SK-N-DZ (cell line): ENCODE measurements around the gene NDUFS2.

ENCODE experiments used
- DNase-seq: peaks from one replicate; pipeline ENCODE4 v3.0.0-alpha.2; 2015; ENCODE audit warnings: low spot score

NDUFS2 gene

DNA sequence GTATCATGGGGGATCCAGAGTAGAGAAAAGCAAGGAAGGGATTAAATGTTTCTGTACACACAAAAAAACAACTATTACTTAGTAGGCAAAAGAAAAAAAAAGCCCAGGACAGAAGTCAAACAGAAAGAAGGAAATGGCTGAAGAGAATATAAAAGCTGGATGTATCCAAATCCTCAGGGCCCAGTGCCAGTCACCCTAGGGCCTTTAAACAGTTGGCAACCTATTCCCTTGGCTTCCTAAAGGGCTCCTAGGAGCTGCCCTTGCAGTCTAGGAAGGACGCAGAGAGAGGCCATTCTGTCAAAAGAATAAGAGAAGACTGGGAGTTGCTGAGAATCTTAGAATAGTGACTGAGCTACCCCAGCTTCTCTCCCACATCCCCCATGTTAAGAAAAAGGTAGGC is 29.8 kb upstream of the NDUFS2 start:
- no peak for DNase-seq

DNA sequence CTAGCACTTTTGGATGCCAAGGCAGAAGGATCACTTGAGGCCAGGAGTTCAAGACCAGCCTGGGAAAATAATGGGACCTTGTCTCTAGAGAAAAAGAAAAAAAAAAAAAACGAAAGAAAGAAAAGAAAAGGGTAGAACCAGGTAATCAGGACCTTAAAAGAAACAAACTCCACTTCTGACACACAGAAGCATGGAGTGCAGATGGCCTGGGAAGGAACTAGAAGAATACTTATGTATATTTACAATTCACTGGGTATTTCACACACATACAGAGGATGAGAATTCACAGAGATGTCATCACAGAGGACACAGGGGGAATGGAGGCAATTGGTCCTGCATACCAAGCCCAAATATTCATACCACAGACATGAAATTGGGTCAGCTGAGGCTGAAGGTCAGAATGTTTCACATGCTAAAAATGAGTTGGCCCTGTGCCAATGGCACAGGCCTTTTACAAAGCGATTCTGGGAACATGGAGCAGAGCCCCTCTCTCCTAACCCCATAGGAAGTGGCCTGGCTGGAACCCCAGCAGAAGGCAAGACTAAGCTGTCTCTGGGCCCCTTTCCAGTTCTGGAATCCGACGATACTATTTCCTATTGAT is 29.3 kb upstream of the NDUFS2 start:
- DNase-seq: no peak

DNA sequence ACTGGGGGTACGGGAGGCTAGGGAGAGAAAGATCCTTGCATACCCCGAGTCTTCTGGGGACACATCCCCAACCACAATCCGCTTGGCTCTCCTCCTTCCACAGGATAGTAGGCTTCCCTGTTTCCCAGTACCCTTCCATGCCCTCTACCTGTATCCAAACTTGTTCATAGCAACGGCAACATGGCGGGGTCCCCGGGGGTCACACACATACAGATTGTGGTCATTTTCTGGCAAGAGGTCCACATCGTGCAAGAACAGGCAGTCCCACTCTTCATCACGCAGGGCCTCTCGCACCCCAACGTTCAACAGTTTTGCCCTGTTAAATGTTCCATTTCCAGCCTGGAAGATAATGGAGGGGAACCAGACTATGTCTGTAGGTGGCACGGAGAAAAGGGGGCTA is 28.5 kb upstream of the NDUFS2 start:
- no peak for DNase-seq

DNA sequence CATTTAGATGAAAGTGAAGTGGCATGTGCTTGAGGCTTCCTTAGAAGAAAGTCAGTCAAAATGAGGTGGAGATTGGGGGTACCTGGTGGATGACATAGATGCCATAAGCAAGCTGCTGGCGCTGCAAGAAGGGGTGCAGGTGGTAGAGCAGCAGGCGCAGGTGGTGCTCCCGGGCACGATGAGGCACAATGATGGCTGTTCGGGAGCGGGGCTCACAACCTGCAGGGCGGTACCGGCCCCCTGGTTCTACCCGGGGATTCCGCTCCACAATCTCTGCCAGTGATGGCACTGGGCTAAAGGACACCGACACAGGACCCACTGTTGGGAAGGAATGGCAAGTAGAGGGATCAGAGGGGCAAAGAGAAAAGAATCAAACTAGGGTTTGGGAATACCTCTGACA is 27.3 kb upstream of the NDUFS2 start:
- no peak for DNase-seq

DNA sequence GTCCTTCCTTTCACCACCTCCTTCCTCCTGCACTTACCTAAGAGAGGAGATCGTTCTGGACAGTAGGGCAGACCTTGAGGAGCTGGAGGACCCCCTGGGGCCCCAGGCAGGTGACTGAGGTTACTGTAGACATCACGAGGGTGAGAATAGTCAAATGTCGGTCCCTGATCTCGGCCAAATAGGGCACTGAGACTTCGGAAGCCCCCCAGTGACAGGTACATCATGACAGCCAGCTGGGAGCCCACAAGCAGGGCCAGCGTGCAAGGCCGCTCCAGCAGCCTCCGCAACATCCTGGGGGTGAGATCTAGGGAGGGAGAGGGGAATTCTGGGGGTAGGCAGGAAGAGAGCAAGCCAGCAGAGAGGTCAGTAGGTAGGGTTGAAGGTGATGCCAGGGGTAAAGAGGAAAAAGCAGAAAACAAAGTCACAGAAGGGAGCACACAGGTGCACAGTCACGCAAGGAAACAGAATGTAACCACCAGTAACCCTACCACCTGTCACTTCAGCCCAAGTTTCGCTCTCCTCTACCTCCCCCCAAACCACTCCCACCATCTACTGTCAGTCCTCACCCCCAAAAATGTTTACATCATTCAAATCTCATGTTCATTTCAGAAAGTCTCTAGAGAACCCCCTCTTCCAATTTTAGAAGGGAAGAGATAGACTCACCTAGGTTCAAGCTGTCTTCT is 26.3 kb upstream of the NDUFS2 start:
- no peak for DNase-seq

DNA sequence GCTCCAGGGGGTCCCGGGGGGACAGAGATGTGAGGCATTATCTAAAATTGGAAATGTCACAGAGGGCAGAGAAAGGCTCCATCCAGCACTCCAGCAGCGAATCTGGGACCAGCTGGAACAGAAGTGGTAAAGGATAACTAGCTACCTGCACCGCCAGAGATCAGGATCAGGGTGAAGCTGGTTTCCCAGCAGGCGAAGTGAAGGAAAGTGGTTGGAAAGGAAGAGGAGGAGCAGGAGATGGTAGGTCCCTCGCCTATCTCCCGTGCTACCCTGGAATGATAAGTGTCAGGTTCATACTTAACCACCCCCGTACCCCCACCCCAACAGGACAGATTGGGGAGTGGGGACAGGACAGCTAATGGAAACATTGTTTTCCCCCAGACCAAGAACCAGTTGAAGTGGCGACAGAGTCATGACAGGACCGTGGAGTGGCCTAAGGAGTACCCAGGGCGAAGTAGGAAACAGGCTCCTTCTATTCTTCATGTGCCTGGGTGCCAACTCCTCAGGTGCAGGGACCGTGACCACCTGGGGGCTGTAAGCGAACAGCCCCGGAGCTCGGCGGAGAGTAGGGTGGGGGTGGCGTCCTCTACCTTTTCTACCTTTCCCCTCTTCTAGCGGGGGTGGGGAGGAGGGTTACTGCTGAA is 25.6 kb upstream of the NDUFS2 start:
- DNase-seq: no peak

DNA sequence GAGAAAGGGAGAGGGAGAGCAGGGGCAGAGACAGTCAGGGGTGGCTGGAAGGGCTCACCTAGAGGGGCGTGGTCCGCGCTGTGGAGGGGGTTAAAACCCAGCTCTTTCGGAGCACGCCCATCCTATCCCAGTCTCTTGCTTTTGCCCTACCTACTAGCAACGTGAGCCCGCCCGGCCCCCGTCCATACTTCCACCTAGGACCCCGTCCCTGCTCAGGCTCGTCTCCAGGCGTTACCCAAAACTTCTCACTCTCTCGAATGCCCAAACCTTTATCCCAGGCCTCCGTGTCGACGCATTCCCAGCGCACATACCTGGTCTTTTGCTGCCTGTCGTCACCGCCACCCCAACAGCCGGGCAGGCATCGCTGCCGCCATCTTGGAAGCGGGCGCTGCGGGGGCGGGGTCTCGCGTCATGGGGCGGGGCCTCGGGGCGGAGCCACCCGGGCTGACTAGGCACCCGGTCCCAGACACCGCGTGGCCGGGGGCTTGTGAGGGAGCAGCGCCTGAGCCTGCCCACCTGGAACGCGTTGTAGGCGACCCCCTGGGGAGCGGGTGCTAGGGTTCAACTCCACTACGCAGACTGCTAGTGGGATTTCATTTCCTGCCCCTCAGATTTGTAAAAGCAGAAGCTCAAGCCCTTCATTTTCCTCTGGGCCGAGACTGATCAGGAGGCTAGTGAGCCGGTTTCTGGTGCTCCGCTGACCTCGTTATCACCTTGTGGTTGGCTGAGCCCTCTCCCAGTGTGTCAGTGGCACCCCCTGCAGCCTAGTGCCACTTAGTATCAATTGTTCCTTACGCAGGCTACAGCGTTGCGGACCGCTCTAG is 24.8 kb upstream of the NDUFS2 start, which contains the start of gene B4GALT3:
TSS of gene B4GALT3 (minus strand) at position 396 of the 824 bp plus-strand sequence. CDS start 1,447 bp downstream, outside the sequence.
- DNase-seq: peak; percentile 91

DNA sequence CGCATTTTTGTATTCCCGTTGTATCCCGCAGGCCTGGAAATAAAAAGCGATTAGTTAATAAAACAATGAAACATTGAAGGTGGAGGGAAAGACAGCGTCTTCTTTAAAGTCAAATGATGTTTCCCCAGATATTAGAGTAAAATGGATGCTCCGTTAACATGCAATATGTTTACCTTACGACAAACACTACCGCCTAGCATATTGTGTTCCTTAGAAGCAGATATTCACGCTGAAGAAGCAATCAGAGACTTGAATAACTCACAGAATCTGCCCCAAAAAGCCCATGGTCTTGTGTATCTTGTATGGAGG is 24.3 kb upstream of the NDUFS2 start:
- DNase-seq: no peak

DNA sequence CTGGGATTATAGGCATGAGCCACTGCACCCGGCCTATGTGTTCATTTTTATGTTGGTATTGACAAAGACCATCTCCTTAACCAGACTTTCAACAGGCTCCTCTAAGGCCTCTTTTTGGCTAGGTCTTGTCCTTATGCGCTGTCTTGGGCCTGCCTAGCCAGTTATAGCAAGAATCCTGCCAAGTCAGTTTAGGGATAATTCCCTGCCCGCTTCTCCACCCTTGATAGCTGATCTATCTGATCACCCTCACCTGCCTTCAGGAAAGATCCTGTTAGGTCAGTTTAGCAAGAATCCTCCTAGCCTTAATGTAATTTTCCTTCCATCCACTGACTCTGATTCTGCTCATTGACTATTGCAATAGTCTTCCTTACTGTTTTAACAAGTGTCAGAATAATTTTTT is 22.5 kb upstream of the NDUFS2 start:
- no peak for DNase-seq

DNA sequence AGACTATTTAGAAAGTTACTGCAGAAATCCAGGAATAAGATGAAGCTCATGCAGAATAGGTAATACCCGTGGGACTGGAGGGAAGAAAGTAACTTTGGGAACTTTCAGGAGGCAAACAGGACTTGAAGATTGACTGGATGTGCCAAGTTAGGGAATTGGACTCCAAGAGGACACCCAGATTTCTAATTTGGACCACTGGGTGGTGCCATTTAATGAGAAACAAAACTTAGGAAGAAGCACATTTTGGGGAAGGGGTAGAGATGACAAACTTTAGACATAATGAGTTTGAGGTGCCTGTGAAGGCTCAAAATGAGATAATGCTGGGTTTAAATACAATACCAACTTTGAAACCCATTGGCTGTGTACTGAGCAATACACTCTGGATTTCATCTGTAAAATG is 21.5 kb upstream of the NDUFS2 start:
- DNase-seq: no peak

DNA sequence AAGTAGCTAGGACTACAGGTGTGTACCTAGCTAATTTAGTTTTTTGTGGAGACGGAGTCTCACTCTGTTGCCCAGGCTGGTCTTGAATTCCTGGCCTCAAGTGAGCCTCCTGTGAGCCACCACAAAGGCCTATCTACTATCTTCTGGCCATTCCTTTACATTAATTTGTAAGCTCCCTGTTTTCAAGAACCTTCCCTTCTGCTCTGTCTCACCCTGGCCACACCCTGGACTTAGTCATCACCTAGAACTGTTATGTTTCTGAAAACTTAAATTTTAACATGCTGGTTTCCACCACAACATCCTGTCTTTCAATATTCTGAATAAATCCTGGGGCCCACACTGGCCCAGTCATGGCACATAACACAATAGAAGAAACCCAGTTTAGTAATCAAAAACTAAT is 20.0 kb upstream of the NDUFS2 start:
- DNase-seq: no peak

DNA sequence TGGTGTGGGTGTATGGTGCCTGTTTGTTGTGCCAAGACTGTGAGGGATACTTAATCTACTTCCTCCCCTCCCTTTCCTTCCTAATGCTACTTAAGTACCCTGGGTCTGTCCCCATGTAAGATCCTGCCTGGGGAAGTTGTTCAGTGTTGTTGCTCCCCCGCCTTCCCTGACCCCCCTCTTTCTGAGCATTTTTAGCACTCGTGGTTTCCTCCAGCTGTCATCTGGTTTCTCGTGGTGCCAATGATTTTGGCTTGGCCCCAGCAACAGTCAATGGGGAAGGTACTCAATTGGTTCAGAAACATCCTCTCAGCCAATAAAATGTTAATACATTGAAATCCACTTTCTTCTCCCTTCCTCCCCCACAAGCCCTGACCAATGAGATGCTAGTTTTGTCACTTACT is 16.9 kb upstream of the NDUFS2 start:
- DNase-seq: no peak

DNA sequence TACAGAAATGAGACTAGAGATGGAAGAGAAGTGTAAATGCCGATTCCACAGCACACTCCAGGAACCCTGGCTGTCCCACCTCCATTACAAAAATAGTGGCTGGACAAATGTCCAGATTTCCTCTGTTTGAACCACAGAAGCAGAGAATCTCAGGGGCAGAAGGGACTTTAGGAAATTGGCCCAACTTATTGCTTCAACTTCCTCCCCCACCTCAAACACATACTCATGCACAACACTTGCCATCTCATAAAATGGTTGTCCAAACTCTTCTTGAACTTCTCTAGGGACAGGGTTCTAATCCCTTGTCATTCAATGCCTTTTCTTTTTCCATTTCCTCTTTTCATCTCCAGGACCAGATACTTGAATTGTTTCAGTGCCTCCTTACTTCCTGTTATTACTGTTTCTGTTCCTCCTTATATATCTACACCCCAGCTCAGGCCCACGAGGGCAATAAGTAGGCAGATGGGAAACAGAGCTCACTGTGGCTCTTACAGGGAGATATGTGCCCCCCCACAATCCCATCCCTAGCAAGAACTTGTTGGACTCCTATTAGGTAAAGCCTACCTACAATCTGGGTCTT is 16.3 kb upstream of the NDUFS2 start:
- no peak for DNase-seq

DNA sequence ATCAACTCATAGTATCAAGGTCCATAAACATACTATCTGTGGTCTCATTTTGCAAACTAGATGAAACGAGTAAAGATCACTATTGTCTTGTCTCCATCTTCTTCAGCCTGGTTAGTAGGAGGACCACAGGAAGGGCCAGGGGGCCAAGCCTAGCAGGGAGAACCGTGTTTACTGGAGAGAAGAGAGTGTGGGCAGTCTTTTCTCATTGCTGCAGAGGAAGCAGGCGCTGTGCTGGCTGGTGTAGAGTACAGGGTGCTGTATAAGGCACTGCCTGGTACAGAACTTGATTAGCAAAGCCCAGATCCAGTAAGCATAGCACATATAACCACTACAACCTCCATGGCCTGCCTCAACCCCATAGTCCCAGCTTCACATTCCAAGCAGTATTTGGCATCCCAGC is 14.9 kb upstream of the NDUFS2 start:
- DNase-seq: no peak

DNA sequence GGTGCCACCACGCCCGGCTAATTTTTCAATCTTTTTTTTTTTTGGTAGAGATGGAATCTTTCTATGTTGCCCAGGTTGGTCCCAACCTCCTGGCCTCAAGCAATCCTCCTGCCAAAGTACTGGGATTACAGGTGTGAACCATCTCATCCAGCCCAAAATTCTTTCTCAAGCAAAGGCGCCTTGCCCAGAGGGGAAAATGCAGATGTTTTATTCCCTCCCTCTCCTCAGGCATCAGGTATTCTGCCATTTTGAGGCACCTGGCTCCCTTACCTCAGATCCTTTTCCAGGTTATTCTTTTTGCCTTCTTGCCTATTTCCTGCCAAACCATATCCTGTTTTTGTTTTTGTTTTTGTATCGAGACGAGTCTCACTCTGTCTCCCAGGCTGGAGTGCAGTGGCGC is 13.8 kb upstream of the NDUFS2 start:
- no peak for DNase-seq

DNA sequence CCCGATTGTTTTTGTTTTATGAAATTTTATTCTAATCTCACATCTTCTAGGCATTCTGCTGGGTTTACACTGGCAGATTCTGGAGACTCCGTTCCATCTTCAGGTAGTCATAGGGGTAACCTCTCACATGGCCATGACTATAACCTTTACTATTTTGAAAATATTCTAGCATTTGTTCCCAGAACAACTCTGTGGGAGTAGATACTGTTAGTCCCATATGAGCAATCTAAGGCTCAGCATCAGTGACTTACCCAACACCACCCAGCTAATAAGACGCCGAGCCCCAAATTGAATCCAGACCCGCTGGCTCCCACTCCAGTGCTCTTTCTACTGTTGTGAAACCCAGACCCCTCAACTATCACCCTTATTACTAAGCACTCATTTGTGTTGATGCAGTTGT is 13.1 kb upstream of the NDUFS2 start:
- no peak for DNase-seq

DNA sequence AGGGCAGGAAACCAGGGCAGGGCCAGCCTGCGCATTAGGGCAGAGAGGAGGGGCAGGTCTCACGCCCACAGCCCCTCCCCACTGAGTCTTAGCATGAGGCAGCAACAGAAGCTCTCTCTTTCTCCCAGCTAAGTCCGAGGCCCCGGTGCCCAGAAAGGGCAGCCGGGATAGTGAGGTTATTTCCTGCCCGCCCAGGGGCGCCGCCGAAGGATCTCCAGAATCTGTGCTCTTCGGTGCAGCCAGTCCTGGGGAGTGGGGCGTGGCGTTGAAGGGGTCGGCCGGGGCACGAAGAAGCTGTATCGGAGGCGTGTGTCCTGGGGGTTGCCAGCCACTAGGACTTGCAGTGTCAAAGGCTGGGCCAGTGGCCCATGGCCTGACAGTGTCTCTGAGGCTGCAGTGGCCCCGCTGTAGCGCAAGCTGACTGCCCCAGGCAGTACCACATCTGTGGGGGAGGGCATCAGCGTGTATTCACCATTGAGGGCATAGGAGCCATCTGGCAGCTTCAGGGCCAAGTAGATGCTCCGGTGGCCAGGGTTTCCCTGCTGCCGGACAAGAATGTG is 11.1 kb upstream of the NDUFS2 start:
- no peak for DNase-seq

DNA sequence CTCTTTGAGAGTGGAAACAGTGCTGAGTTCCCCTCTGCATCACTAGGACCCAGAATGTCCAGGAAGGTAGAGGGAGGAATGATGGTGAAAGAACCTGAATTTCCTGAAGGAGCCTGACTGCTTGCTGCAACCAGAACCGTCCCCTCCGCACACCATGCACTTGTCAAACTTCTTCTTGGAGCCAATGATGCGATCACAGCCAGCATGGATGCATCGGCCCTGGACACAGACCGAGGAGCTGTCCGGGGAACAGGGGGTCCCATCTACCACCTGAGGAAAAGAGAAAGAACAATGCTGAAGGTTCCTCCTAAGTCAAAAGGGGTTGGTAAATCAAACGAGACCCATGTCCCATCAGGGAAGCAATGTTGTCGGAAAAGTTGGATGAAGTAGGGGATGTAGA is 10.2 kb upstream of the NDUFS2 start:
- DNase-seq: no peak

DNA sequence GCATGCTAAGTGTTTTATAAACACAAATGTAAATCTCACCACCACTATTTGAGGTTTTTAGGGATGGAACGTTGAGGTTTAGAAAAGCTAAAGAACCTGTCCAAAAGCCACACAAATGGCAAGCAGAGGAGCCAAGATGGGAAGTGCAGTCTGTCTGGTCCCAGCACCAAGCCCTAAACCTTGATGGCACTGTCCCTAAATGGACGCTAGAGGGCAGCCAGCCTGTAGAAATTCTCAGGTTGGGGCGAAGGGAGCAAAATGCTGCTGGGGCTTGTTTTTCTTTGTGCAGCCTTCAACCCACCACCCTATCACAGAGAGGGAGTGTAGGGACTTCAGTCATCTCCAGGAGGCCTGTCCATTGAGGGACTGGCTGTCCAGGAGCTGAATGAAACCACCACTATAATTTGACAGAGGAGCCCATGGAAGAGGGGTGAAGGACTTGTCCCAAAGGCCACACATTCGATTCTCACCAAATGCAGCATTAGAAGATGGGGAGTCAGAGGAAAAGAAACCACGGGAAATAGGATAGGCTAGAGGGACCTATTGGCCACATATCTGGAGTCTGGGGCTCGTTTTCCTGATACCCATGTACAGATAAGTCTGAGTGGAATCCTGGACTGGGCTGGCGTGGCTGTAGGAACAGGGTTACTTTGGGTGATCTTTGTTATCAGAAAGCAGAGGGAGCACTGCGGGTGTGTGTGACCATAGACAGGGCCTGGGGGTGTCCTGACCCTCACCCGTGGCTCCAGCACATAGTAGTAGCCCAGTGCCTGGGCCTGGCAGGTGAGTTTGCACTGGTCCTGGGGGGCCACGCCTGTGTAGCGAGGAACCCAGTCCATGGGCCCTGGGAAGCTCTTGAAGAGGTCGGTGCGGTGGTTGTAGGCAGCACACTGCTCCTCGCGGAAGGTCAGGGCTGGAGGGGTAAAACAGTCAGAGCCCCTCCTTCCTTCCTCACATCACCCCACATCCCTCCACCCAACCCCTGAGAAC is 9.4 kb upstream of the NDUFS2 start:
- DNase-seq: peak; percentile 74

DNA sequence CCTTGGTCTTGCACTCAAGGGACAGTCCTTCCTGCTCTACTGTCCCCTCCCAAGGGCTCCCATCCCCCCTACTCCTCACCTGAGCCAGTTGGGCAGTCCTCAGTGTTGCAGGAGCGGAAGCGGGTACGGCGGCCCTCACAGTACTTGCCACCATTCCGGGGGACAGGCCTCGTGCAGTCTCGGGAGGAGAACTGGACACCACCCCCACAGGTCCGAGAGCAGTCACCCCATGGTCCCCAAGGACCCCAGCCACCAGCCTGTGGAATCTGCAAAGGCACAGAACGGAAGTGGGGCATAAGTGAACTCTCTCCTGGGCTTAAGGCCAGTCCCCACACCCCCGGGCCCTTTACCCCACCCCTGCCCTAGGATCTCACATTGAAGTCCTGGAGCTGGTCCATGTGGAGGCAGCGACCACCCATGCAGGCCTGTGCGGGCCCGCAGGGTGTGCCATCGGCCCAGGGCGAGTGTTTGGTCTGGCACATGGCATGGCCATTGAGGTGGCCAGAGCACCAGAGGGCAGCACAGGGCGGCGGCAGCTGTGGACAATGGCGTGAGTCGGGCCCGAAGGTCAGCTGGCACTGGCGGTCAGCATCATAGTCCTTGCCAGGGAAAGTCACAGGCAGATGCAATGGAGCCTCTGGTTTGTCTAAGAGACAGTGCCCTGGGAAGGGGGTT is 8.5 kb upstream of the NDUFS2 start:
- no peak for DNase-seq
